CD14-positive monocyte (primary cell): Measurements from ENCODE around the gene RNF215. TPM values are rescaled to one million over a fixed set of nuclear protein-coding genes. Genes with fewer than 3 reads are reported as not detected.

Experiments
- DNase-seq, 3 donors: peaks; one replicate each; pipeline ENCODE4 v3.0.0-alpha.2; 2011 to 2022
- H2AFZ ChIP-seq: 2 replicates; pipeline ENCODE4 v1.6.0; 2012; ENCODE audit warnings: mild to moderate bottlenecking, low read depth, low read length, inconsistent platforms; ENCODE audit not compliant: insufficient read depth, poor library complexity, severe bottlenecking
- H3K27ac ChIP-seq, 2 donors: 1 replicate in 1 of 2; 2 replicates in 1 of 2; pipeline ENCODE4 v1.5.1; 2012 to 2013; ENCODE audit warnings: low read length in 2 of 2, control low read depth in 1 of 2, inconsistent platforms in 1 of 2, low read depth in 1 of 2, mild to moderate bottlenecking in 1 of 2
- H3K27me3 ChIP-seq, 2 donors: one replicate each; pipeline versions ENCODE4 v1.6.0 to v1.6.1; 2011 to 2013; ENCODE audit warnings: low read length in 2 of 2; ENCODE audit not compliant: control insufficient read depth in 2 of 2, insufficient read depth in 2 of 2
- H3K36me3 ChIP-seq, 2 donors: replicated peaks in 1 of 2; 1 replicate in 1 of 2; 2 replicates in 1 of 2; pipeline versions ENCODE4 v1.5.1 to v1.6.1; 2012 to 2013; ENCODE audit warnings: low read length in 2 of 2, control low read depth in 1 of 2, inconsistent platforms in 1 of 2, mild to moderate bottlenecking in 1 of 2; ENCODE audit not compliant: insufficient read depth in 2 of 2, control insufficient read depth in 1 of 2
- H3K4me1 ChIP-seq, 2 donors: 1 replicate in 1 of 2; 2 replicates in 1 of 2; pipeline versions ENCODE4 v1.5.1 to v1.6.1; 2012 to 2013; ENCODE audit warnings: low read length in 2 of 2, control low read depth in 1 of 2, inconsistent platforms in 1 of 2, mild to moderate bottlenecking in 1 of 2, moderate library complexity in 1 of 2; ENCODE audit not compliant: insufficient read depth in 2 of 2, control insufficient read depth in 1 of 2
- H3K4me2 ChIP-seq: replicated peaks from 2 replicates; pipeline ENCODE3; 2012; ENCODE audit warnings: low read length, moderate library complexity, mild to moderate bottlenecking; ENCODE audit not compliant: poor library complexity, severe bottlenecking; ENCODE audit errors: extremely low read depth
- H3K4me3 ChIP-seq, 3 experiments: fragments of 200-600 bp in 1 of 3; sonication (generic) in 1 of 3; replicated peaks in 1 of 3; 1 replicate in 2 of 3; 2 replicates in 1 of 3; pipeline ENCODE4 v1.5.1; 2011 to 2013; ENCODE audit warnings: low read length in 3 of 3, mild to moderate bottlenecking in 3 of 3, control low read depth in 2 of 3, low read depth in 2 of 3, inconsistent platforms in 1 of 3, moderate library complexity in 1 of 3
- H3K79me2 ChIP-seq: 2 replicates; pipeline ENCODE4 v1.6.0; 2012; ENCODE audit warnings: mild to moderate bottlenecking, control low read depth, inconsistent platforms, low read length, moderate library complexity; ENCODE audit not compliant: insufficient read depth
- H3K9ac ChIP-seq: 2 replicates; pipeline ENCODE4 v1.6.0; 2017; ENCODE audit warnings: low read length, mild to moderate bottlenecking; ENCODE audit not compliant: insufficient read depth, poor library complexity, severe bottlenecking
- H3K9me3 ChIP-seq, 2 donors: replicated peaks in 1 of 2; 1 replicate in 1 of 2; 2 replicates in 1 of 2; pipeline versions ENCODE4 v1.5.1 to v1.6.1; 2012 to 2013; ENCODE audit warnings: low read length in 2 of 2, control low read depth in 1 of 2; ENCODE audit not compliant: control insufficient read depth in 1 of 2, insufficient read depth in 1 of 2
- H4K20me1 ChIP-seq: 2 replicates; pipeline ENCODE4 v1.6.0; 2012; ENCODE audit warnings: mild to moderate bottlenecking, low read length, control low read depth, moderate library complexity; ENCODE audit not compliant: insufficient read depth
- H3K27ac Mint-ChIP-seq, 7 donors: one replicate each; pipeline ENCODE4 v1.8.0; 2020; ENCODE audit warnings: mild to moderate bottlenecking in 7 of 7, mixed read lengths in 7 of 7, moderate library complexity in 6 of 7, inconsistent platforms in 2 of 7
- H3K27me3 Mint-ChIP-seq, 3 donors: one replicate each; pipeline ENCODE4 v1.8.0; 2021 to 2022; ENCODE audit warnings: low read depth in 3 of 3, mild to moderate bottlenecking in 3 of 3, mixed read lengths in 3 of 3, moderate library complexity in 3 of 3, inconsistent platforms in 1 of 3
- H3K36me3 Mint-ChIP-seq, 2 donors: one replicate each; pipeline ENCODE4 v1.8.0; 2020; ENCODE audit warnings: mixed read lengths in 2 of 2, inconsistent platforms in 1 of 2, mild to moderate bottlenecking in 1 of 2
- H3K4me1 Mint-ChIP-seq: one replicate; pipeline ENCODE4 v1.8.0; 2020; ENCODE audit warnings: mild to moderate bottlenecking, mixed read lengths
- H3K4me3 Mint-ChIP-seq, 2 donors: one replicate each; pipeline ENCODE4 v1.8.0; 2020; ENCODE audit warnings: mild to moderate bottlenecking in 2 of 2, mixed read lengths in 2 of 2, moderate library complexity in 1 of 2
- H3K9me3 Mint-ChIP-seq, 7 donors: one replicate each; pipeline ENCODE4 v1.8.0; 2020 to 2022; ENCODE audit warnings: mixed read lengths in 7 of 7, mild to moderate bottlenecking in 6 of 7, moderate library complexity in 6 of 7, inconsistent platforms in 2 of 7
- WGBS: methylation state at CpG from one replicate; pipeline ENCODE4 v1.1.5; 2013; ENCODE audit warnings: missing lambda C conversion rate; ENCODE audit not compliant: insufficient coverage; 5-methylcytosine and 5-hydroxymethylcytosine counted together
- intact Hi-C, 2 donors: fragments of 100-400 bp; cut with micrococcal nuclease; formaldehyde crosslinking; loops; one replicate each; pipeline versions ENCODE4 v1.15.0 to v1.15.1; 2023
- polyA plus RNA-seq, 3 donors: library from polyadenylated mRNA; depleted of rRNA in 1 of 3; unstranded in 2 of 3; stranded (reverse) in 1 of 3; fragments of 300-500 nt in 2 of 3; fragments of >200 nt in 1 of 3; fragmentation: Illumina TruSeq in 2 of 3; gene quantifications; 1 replicate in 2 of 3; 2 replicates in 1 of 3; pipeline ENCODE4 v1.2.3, GENCODE V29; 2012 to 2021
- TF ChIP-seq, protein P1 (sequence below): fragments of 200-600 bp; IDR thresholded peaks from one replicate; pipeline ENCODE4 v1.8.0; 2022; ENCODE audit warnings: antibody characterized with exemption, mild to moderate bottlenecking

RNF215 gene
- polyA plus RNA-seq, 3 donors, result 0.26 to 12.2 (median 0.42) TPM

DNA sequence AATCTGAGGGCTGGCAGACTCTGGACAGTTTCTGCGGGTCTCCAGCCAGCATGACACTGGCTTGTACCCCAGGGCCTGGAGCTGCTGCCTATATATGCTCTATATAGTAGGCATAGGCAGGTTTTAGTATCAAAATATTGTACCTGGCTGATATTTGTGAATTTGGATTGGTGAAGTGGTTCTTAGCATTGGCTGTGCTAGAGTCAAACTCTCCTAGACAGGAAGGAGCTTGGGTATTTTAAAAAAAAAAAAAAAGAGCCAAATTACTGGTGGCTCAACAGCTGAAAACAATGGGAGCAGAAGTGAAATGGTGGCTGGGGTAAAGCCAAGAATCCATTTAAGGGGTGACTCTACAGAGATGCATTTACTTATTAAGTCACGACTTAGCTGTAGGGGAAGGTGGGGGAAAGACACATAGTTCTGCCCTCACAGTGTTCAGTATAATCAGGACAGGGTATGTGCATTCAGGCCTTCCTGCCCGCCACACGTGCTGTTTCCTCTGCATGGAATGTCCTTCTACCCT, 27.4 kb upstream of the RNF215 start:
- no peak overlapping the region for H2AFZ ChIP-seq
- H3K9ac ChIP-seq, result no peak overlapping the region
- no peak overlapping the region for H3K27ac Mint-ChIP-seq
- H4K20me1 ChIP-seq, result no peaks in the 10 kb centered on the region
- no peaks in the 10 kb centered on the region for H3K79me2 ChIP-seq
- 100% methylated on average over 3 of the region's 4 CpGs for WGBS
- TF ChIP-seq, protein P1, sequence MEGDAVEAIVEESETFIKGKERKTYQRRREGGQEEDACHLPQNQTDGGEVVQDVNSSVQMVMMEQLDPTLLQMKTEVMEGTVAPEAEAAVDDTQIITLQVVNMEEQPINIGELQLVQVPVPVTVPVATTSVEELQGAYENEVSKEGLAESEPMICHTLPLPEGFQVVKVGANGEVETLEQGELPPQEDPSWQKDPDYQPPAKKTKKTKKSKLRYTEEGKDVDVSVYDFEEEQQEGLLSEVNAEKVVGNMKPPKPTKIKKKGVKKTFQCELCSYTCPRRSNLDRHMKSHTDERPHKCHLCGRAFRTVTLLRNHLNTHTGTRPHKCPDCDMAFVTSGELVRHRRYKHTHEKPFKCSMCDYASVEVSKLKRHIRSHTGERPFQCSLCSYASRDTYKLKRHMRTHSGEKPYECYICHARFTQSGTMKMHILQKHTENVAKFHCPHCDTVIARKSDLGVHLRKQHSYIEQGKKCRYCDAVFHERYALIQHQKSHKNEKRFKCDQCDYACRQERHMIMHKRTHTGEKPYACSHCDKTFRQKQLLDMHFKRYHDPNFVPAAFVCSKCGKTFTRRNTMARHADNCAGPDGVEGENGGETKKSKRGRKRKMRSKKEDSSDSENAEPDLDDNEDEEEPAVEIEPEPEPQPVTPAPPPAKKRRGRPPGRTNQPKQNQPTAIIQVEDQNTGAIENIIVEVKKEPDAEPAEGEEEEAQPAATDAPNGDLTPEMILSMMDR, result no peak
- no peaks in the 10 kb centered on the region for H3K4me1 ChIP-seq
- H3K4me3 Mint-ChIP-seq, result no peak overlapping the region
- H3K9me3 ChIP-seq, result no peaks in the 10 kb centered on the region
- intact Hi-C loops, result no loop called here
- H3K36me3 Mint-ChIP-seq, result peaks cover 26% of the 10 kb centered on the region in 2 donors
- no peak overlapping the region for H3K27ac ChIP-seq
- H3K4me1 Mint-ChIP-seq, result no peaks in the 10 kb centered on the region
- H3K4me3 ChIP-seq, result no peak overlapping the region
- H3K36me3 ChIP-seq, result peaks cover 4 to 31% of the 10 kb centered on the region in 2 donors
- no peak overlapping the region for H3K4me2 ChIP-seq
- H3K27me3 Mint-ChIP-seq, result peaks cover 0 to 6% (median 4%) of the 10 kb centered on the region in 3 donors
- H3K9me3 Mint-ChIP-seq, result no peaks in the 10 kb centered on the region
- no peaks in the 10 kb centered on the region for H3K27me3 ChIP-seq
- no peak for DNase-seq

- H3K36me3 Mint-ChIP-seq, result peaks cover 21 to 26% of the 10 kb centered on the region in 2 donors
These were observed 26.7 kb upstream of the RNF215 start for GRCh38 chr22:30413745-30414524.

More at GRCh38 chr22:30413745-30414524, 26.7 kb upstream of the RNF215 start:
- Histone ChIP-seq H4K20me1 (no peaks in the 10 kb centered on the region), H3K27me3 (no peaks in the 10 kb centered on the region), H3K9me3 (no peaks in the 10 kb centered on the region), H3K4me1 (no peaks in the 10 kb centered on the region), H3K79me2 (no peaks in the 10 kb centered on the region), H3K36me3 (peaks cover 4 to 31% of the 10 kb centered on the region in 2 donors), H3K27ac (no peak overlapping the region), H3K4me3 (no peak overlapping the region), H2AFZ (no peak overlapping the region), H3K9ac (no peak overlapping the region), H3K4me2 (no peak overlapping the region)
- H3K4me3 Mint-ChIP-seq, result no peak overlapping the region
- TF ChIP-seq, protein P1, result no peak
- no peak for DNase-seq
- no peaks in the 10 kb centered on the region for H3K9me3 Mint-ChIP-seq
- intact Hi-C loops, result no loop called here
- WGBS, result 90% methylated on average over 2 of the region's 5 CpGs
- H3K27ac Mint-ChIP-seq, result no peak overlapping the region
- peaks cover 0 to 6% (median 4%) of the 10 kb centered on the region in 3 donors for H3K27me3 Mint-ChIP-seq
- H3K4me1 Mint-ChIP-seq, result no peaks in the 10 kb centered on the region
